Endodermal cell (in vitro differentiated cells): ENCODE measurements around the gene RGS13. TPM values are rescaled to one million over a fixed set of nuclear protein-coding genes. Genes with fewer than 3 reads are reported as not detected.

Experiments used
- DNase-seq: peaks from one replicate; pipeline ENCODE4 v3.0.0-alpha.2; 2017
- H3K27ac ChIP-seq: 2 replicates; pipeline ENCODE4 v1.5.1; 2013; ENCODE audit warnings: mild to moderate bottlenecking, low read depth, low read length, moderate library complexity
- H3K27me3 ChIP-seq: 2 replicates; pipeline ENCODE4 v1.6.1; 2013; ENCODE audit warnings: mild to moderate bottlenecking, low read length, moderate library complexity; ENCODE audit not compliant: insufficient read depth, control insufficient read depth, poor library complexity, severe bottlenecking
- H3K36me3 ChIP-seq: 2 replicates; pipeline ENCODE4 v1.7.0; 2013; ENCODE audit warnings: mild to moderate bottlenecking, low read length, moderate library complexity; ENCODE audit not compliant: control insufficient read depth, insufficient read depth
- H3K4me1 ChIP-seq: one replicate; pipeline ENCODE4 v1.7.0; 2013; ENCODE audit warnings: low read length; ENCODE audit not compliant: control insufficient read depth, insufficient read depth
- H3K4me3 ChIP-seq: 2 replicates; pipeline ENCODE4 v1.5.1; 2013; ENCODE audit warnings: mild to moderate bottlenecking, low read length, moderate library complexity
- H3K9ac ChIP-seq: 2 replicates; pipeline ENCODE4 v1.6.1; 2013; ENCODE audit warnings: mild to moderate bottlenecking, low read length, moderate library complexity; ENCODE audit not compliant: poor library complexity, severe bottlenecking; ENCODE audit errors: extremely low read depth
- H3K9me3 ChIP-seq: 2 replicates; pipeline ENCODE4 v1.6.1; 2013; ENCODE audit warnings: mild to moderate bottlenecking, low read length, moderate library complexity; ENCODE audit not compliant: control insufficient read depth
- H3K27ac Mint-ChIP-seq: 2 replicates; pipeline ENCODE4 v1.8.0; 2020; ENCODE audit warnings: mixed read lengths
- H3K27me3 Mint-ChIP-seq: 2 replicates; pipeline ENCODE4 v1.8.0; 2021; ENCODE audit warnings: mild to moderate bottlenecking, mixed read lengths; ENCODE audit not compliant: insufficient read depth
- H3K36me3 Mint-ChIP-seq: 2 replicates; pipeline ENCODE4 v1.8.0; 2020; ENCODE audit warnings: low read depth, mixed read lengths
- H3K4me1 Mint-ChIP-seq: 2 replicates; pipeline ENCODE4 v1.8.0; 2020; ENCODE audit warnings: mixed read lengths
- H3K4me3 Mint-ChIP-seq: 2 replicates; pipeline ENCODE4 v1.8.0; 2020; ENCODE audit warnings: mild to moderate bottlenecking, moderate library complexity, mixed read lengths
- H3K9me3 Mint-ChIP-seq: 2 replicates; pipeline ENCODE4 v1.8.0; 2020; ENCODE audit warnings: mild to moderate bottlenecking, mixed read lengths
- CTCF ChIP-seq: fragments of 200-600 bp; sonication (generic); conservative IDR thresholded peaks from 2 replicates; pipeline ENCODE4 v1.5.0; 2021; ENCODE audit warnings: antibody characterized with exemption, mild to moderate bottlenecking
- WGBS, 2 experiments: methylation state at CpG; one replicate each; pipeline versions ENCODE4 v1.1.5 to v1.1.7; 2013; ENCODE audit warnings: missing lambda C conversion rate in 2 of 2, mixed read lengths in 1 of 2; ENCODE audit not compliant: insufficient coverage in 1 of 2, insufficient read length in 1 of 2; 5-methylcytosine and 5-hydroxymethylcytosine counted together
- total RNA-seq, 2 donors: library from RNA; stranded (reverse); fragmentation: NEBNext Ultra II Directional in 1 of 2; extraction: Animal tissue kit (Norgen Biotek cat#: 25700) in 1 of 2; gene quantifications; 2 replicates in 1 of 2; 3 replicates in 1 of 2; pipeline ENCODE4 v1.2.1, GENCODE V29; 2021

RGS13 gene
- total RNA-seq, 2 donors from 2014 or later = not detected

- Mint-ChIP-seq H3K27ac (no peak overlapping the region), H3K27me3 (peaks cover 2% of the 10 kb centered on the region), H3K4me3 (no peak overlapping the region), H3K4me1 (no peaks in the 10 kb centered on the region), H3K36me3 (peaks cover 2% of the 10 kb centered on the region), H3K9me3 (peaks cover 2% of the 10 kb centered on the region)
- Histone ChIP-seq H3K27ac (no peak overlapping the region), H3K36me3 (no peaks in the 10 kb centered on the region), H3K4me3 (no peak overlapping the region), H3K4me1 (no peaks in the 10 kb centered on the region), H3K9me3 (no peaks in the 10 kb centered on the region), H3K27me3 (no peaks in the 10 kb centered on the region), H3K9ac (no peak overlapping the region)
- WGBS, 2 experiments = 92 to 96% methylated on average over 4 of the region's 4 CpGs
- TF ChIP-seq CTCF = no peak
- DNase-seq = no peak
Observed at GRCh38 chr1:192657760-192658159, 21.8 kb downstream of the RGS13 start.

GRCh38 chr1:192658255-192658654 is 22.3 kb downstream of the RGS13 start:
- Mint-ChIP-seq H3K9me3 (peaks cover 2% of the 10 kb centered on the region), H3K27me3 (peaks cover 2% of the 10 kb centered on the region), H3K27ac (no peak overlapping the region), H3K4me3 (no peak overlapping the region), H3K36me3 (peaks cover 2% of the 10 kb centered on the region), H3K4me1 (no peaks in the 10 kb centered on the region)
- Histone ChIP-seq H3K4me1 (no peaks in the 10 kb centered on the region), H3K36me3 (no peaks in the 10 kb centered on the region), H3K4me3 (no peak overlapping the region), H3K9ac (no peak overlapping the region), H3K27me3 (no peaks in the 10 kb centered on the region), H3K27ac (no peak overlapping the region), H3K9me3 (no peaks in the 10 kb centered on the region)
- DNase-seq = no peak
- no peak for TF ChIP-seq CTCF
- 91 to 97% methylated on average over 1 of the region's 1 CpG for WGBS, 2 experiments

- Mint-ChIP-seq H3K4me3 (no peak overlapping the region), H3K4me1 (no peaks in the 10 kb centered on the region), H3K27ac (no peak overlapping the region), H3K36me3 (peaks cover 2% of the 10 kb centered on the region), H3K27me3 (peaks cover 2% of the 10 kb centered on the region), H3K9me3 (peaks cover 7% of the 10 kb centered on the region)
- Histone ChIP-seq H3K9ac (no peak overlapping the region), H3K36me3 (no peaks in the 10 kb centered on the region), H3K9me3 (no peaks in the 10 kb centered on the region), H3K4me3 (no peak overlapping the region), H3K27me3 (no peaks in the 10 kb centered on the region), H3K27ac (no peak overlapping the region), H3K4me1 (no peaks in the 10 kb centered on the region)
- no peak for DNase-seq
- WGBS, 2 experiments = 94% methylated on average over 3 of the region's 3 CpGs; no CpG with 5 or more reads in 1 of the 2 experiments
- no peak for TF ChIP-seq CTCF
Observed at GRCh38 chr1:192660613-192661012, 24.7 kb downstream of the RGS13 start.
